Ascending aorta (tissue), 2 donors: ENCODE measurements around the gene CSF1R. TPM values are rescaled to one million over a fixed set of nuclear protein-coding genes. Genes with fewer than 3 reads are reported as not detected.

Experiments used
- DNase-seq, 2 donors: peaks; one replicate each; pipeline ENCODE4 v3.0.0-alpha.2; 2019; ENCODE audit warnings: low spot score in 2 of 2
- H3K27ac ChIP-seq, 2 donors: fragments of 200-600 bp; sonication (generic); one replicate each; pipeline ENCODE4 v1.5.1; 2016 to 2017; ENCODE audit warnings: mild to moderate bottlenecking in 1 of 2
- H3K27me3 ChIP-seq: fragments of 200-600 bp; sonication (generic); one replicate; pipeline ENCODE4 v1.5.1; 2017
- H3K36me3 ChIP-seq, 2 donors: fragments of 200-600 bp; sonication (generic); one replicate each; pipeline ENCODE4 v1.5.1; 2016
- H3K4me1 ChIP-seq, 2 donors: fragments of 200-600 bp; sonication (generic); one replicate each; pipeline ENCODE4 v1.5.1; 2016 to 2017; ENCODE audit warnings: mild to moderate bottlenecking in 1 of 2
- H3K4me3 ChIP-seq, 2 donors: fragments of 200-600 bp; sonication (generic); one replicate each; pipeline ENCODE4 v1.5.1; 2016 to 2017; ENCODE audit warnings: mild to moderate bottlenecking in 1 of 2
- H3K9me3 ChIP-seq, 2 donors: fragments of 200-600 bp; sonication (generic); one replicate each; pipeline ENCODE4 v1.5.1; 2016
- intact Hi-C: fragments of 100-400 bp; cut with DNase I; formaldehyde crosslinking; loops from one replicate; pipeline ENCODE4 v1.15.1; 2023
- total RNA-seq: library from RNA; depleted of rRNA; stranded (reverse); fragments of >200 nt; gene quantifications from one replicate; pipeline ENCODE4 v1.1.0, GENCODE V29; 2016
- TF ChIP-seq, protein P1 (sequence below), 3 experiments: fragments of 200-600 bp in 2 of 3; fragments of 450-650 bp in 1 of 3; sonication (generic) in 2 of 3; IDR thresholded peaks; one replicate each; pipeline ENCODE4 v1.5.1; 2016 to 2019; ENCODE audit warnings: antibody characterized with exemption in 3 of 3, mild to moderate bottlenecking in 1 of 3, moderate library complexity in 1 of 3

The CSF1R gene
- total RNA-seq, 1 donor from 2014 or later: 70.9 TPM

DNA sequence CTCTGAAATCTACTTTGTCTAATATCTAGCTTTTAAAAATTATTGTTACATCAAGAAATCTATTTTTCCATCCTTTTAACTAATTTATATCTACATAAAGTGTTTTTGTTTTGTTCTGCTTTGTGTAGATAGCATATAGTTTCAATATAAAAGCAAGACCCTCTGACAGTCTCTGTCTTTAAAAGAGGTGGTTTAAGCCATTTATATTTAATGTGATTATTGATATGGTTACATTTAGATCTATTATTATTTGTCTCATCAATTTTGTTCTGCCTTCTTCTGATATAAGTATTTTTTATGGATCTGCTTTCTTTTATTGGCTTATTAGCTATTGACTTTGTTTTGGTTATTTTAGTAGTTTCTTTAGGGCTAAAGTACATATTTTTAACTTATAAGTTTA, 69.8 kb downstream of the CSF1R start:
- peaks cover 57 to 78% of the 10 kb centered on the region in 2 donors for H3K36me3 ChIP-seq
- TF ChIP-seq, protein P1, sequence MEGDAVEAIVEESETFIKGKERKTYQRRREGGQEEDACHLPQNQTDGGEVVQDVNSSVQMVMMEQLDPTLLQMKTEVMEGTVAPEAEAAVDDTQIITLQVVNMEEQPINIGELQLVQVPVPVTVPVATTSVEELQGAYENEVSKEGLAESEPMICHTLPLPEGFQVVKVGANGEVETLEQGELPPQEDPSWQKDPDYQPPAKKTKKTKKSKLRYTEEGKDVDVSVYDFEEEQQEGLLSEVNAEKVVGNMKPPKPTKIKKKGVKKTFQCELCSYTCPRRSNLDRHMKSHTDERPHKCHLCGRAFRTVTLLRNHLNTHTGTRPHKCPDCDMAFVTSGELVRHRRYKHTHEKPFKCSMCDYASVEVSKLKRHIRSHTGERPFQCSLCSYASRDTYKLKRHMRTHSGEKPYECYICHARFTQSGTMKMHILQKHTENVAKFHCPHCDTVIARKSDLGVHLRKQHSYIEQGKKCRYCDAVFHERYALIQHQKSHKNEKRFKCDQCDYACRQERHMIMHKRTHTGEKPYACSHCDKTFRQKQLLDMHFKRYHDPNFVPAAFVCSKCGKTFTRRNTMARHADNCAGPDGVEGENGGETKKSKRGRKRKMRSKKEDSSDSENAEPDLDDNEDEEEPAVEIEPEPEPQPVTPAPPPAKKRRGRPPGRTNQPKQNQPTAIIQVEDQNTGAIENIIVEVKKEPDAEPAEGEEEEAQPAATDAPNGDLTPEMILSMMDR (IDR thresholded peaks at IDR 0.05): no peak

GRCh38 chr5:150015415-150015814, 70.9 kb downstream of the CSF1R start:
- Histone ChIP-seq H3K4me3 (no peak overlapping the region), H3K4me1 (no peaks in the 10 kb centered on the region), H3K27ac (no peak overlapping the region), H3K27me3 (no peaks in the 10 kb centered on the region), H3K9me3 (peaks cover 0 to 5% of the 10 kb centered on the region in 2 donors), H3K36me3 (peaks cover 66 to 86% of the 10 kb centered on the region in 2 donors)
- TF ChIP-seq, protein P1 (IDR thresholded peaks at IDR 0.05): no peak
- intact Hi-C loops: no loop called here
- no peak for DNase-seq

More for the DNA sequence above, 69.8 kb downstream of the CSF1R start:
- Histone ChIP-seq H3K9me3 (peaks cover 0 to 5% of the 10 kb centered on the region in 2 donors), H3K27me3 (no peaks in the 10 kb centered on the region), H3K4me1 (peaks cover 0 to 7% of the 10 kb centered on the region in 2 donors), H3K27ac (no peak overlapping the region), H3K4me3 (no peak overlapping the region)
- intact Hi-C loops: no loop called here
- DNase-seq: no peak

GRCh38 chr5:150014456-150014855, 71.9 kb downstream of the CSF1R start:
- H3K27ac ChIP-seq: no peak overlapping the region
- no peaks in the 10 kb centered on the region for H3K4me1 ChIP-seq
- H3K4me3 ChIP-seq: no peak overlapping the region
- H3K27me3 ChIP-seq: no peaks in the 10 kb centered on the region
- DNase-seq: no peak
- TF ChIP-seq, protein P1 (IDR thresholded peaks at IDR 0.05): no peak
- H3K9me3 ChIP-seq: peaks cover 0 to 5% of the 10 kb centered on the region in 2 donors
- intact Hi-C loops: no loop called here
- peaks cover 69 to 86% of the 10 kb centered on the region in 2 donors for H3K36me3 ChIP-seq

- H3K9me3 ChIP-seq: peaks cover 0 to 5% of the 10 kb centered on the region in 2 donors
- TF ChIP-seq, protein P1 (IDR thresholded peaks at IDR 0.05): no peak
- intact Hi-C loops: no loop called here
Observed at GRCh38 chr5:150013931-150014330, 72.4 kb downstream of the CSF1R start.

DNA sequence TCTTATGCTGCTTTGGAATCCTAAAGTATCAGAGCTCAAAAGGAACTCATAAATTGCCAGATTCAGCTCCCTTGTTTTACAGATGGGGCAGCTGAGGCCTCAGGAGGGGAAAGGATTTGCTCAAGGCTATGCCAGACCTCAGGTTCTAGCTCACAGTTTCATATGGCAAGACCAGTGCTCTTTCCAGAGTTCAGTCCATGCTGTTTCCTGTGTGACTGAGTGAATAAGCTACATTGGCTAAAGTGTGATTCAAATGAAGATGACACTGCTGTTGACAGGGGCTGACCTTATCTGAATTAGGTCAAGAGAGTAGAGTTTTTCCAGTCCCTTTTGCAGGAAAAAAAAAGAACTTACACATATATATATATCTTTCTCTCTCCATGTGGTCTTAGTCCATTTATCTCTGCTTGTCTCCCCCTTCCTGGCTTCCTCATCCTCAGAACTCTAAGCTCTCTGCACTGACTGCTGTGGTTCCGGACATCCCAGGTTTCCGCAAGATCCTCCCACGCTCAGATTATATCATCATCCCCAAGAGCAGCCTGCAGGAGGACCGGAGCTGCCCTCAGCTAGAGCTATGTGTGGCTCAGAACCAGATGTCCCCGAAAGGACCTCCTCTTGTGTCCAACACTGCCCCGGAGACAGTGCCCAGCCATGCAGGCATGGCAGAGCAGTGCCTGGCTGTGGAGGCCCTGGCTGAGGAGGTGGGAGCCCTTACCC, 76.5 kb downstream of the CSF1R start:
- no peak for DNase-seq
- TF ChIP-seq, protein P1 (IDR thresholded peaks at IDR 0.05): no peak
- H3K4me1 ChIP-seq: no peaks in the 10 kb centered on the region
- no peaks in the 10 kb centered on the region for H3K27me3 ChIP-seq
- H3K4me3 ChIP-seq: no peak overlapping the region
- no peak overlapping the region for H3K27ac ChIP-seq
- intact Hi-C loops: no loop called here
- no peaks in the 10 kb centered on the region for H3K9me3 ChIP-seq
- H3K36me3 ChIP-seq: peaks cover 63 to 84% of the 10 kb centered on the region in 2 donors

More at GRCh38 chr5:150013931-150014330, 72.4 kb downstream of the CSF1R start:
- Histone ChIP-seq H3K27me3 (no peaks in the 10 kb centered on the region), H3K36me3 (peaks cover 66 to 83% of the 10 kb centered on the region in 2 donors), H3K4me1 (no peaks in the 10 kb centered on the region), H3K4me3 (no peak overlapping the region), H3K27ac (no peak overlapping the region)
- no peak for DNase-seq
